Smooth muscle cell of the umbilical artery (primary cell): ENCODE data around the gene APOE. TPM values are rescaled to one million over a fixed set of nuclear protein-coding genes. Genes with fewer than 3 reads are reported as not detected.

ENCODE experiments used
- total RNA-seq: library from RNA; depleted of rRNA; stranded (reverse); fragments of >200 nt; gene quantifications from 2 replicates; pipeline ENCODE4 v1.2.3, GENCODE V29; 2014

APOE gene
- 2.3 and 8.9 TPM in 2 replicates for total RNA-seq

DNA sequence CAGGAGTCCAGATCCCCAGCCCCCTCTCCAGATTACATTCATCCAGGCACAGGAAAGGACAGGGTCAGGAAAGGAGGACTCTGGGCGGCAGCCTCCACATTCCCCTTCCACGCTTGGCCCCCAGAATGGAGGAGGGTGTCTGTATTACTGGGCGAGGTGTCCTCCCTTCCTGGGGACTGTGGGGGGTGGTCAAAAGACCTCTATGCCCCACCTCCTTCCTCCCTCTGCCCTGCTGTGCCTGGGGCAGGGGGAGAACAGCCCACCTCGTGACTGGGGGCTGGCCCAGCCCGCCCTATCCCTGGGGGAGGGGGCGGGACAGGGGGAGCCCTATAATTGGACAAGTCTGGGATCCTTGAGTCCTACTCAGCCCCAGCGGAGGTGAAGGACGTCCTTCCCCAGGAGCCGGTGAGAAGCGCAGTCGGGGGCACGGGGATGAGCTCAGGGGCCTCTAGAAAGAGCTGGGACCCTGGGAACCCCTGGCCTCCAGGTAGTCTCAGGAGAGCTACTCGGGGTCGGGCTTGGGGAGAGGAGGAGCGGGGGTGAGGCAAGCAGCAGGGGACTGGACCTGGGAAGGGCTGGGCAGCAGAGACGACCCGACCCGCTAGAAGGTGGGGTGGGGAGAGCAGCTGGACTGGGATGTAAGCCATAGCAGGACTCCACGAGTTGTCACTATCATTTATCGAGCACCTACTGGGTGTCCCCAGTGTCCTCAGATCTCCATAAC is at the start of gene APOE:
TSS of gene APOE (plus strand) at position 360 of the 724 bp plus-strand sequence. CDS start 829 bp downstream, outside the sequence.

DNA sequence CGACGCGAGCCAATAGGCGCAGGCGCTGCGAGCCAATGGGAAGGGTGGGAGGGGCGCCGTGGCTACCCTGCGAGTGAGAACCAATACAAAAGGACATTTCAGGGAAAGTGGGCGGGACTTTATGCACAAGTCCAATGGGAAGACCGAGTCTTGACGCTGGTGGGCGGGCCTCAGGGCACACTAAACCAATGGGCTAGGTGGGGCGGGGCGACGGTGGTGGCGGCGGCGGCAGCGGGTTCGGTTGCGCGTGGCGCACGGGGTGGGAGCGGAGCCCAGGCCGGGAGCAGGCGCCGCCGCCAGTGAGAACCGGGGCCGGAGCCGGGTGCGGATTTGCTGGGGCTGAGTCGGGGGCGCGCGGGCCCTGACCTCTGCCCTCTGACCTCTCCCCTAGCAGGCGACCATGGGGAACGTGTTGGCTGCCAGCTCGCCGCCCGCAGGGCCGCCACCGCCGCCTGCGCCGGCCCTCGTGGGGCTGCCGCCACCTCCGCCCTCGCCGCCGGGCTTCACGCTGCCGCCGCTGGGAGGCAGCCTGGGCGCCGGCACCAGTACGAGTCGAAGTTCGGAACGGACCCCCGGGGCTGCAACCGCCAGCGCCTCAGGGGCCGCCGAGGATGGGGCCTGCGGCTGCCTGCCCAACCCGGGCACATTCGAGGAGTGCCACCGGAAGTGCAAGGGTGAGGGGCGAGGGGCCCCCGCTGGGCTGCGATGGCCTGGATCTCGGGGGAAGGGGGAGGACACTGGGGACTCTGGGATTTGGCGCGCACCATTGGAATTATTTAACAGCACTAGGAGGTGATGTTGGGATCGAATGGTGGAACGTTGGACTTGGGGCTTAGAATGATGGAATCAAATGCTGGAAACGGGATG is 14.3 kb upstream of the APOE start, which contains the start of gene TOMM40:
TSS of gene TOMM40 (plus strand) at position 239 of the 867 bp plus-strand sequence. CDS start at position 401, 162 bp downstream.

DNA sequence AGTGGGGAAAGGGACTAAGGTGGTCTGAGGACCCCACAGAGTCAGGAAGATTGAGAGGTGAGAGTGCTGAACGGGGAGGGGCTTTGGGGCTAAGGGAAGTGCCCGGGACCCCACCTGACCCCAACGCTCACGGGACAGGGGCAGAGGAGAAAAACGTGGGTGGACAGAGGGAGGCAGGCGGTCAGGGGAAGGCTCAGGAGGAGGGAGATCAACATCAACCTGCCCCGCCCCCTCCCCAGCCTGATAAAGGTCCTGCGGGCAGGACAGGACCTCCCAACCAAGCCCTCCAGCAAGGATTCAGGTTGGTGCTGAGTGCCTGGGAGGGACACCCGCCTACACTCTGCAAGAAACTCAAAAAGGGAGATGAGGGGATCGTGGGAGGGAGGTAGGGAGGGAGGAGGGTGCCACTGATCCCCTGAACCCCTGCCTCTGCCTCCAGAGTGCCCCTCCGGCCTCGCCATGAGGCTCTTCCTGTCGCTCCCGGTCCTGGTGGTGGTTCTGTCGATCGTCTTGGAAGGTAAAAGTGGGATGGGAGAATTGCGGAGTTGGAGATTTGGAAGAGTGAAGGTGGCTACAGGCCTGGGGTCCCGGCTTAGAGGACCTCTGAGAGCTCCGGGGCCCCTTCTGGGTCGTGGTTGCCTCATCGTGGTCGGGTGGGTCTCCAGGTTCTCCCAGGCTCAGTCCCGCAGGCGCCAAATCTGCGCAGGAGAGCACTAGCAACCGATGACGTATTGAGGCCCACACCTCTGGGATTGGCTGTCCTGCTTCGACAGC is 9.0 kb downstream of the APOE start, which contains the start of gene APOC1:
TSS of gene APOC1 (plus strand) at position 176 of the 774 bp plus-strand sequence. CDS start at position 460, 284 bp downstream.

GRCh38 chr19:44942067-44942571 is 36.5 kb downstream of the APOE start, which contains the start of gene APOC4:
TSS of gene APOC4 (plus strand) at chr19:44942237. CDS start at chr19:44942278, 41 bp downstream.

DNA sequence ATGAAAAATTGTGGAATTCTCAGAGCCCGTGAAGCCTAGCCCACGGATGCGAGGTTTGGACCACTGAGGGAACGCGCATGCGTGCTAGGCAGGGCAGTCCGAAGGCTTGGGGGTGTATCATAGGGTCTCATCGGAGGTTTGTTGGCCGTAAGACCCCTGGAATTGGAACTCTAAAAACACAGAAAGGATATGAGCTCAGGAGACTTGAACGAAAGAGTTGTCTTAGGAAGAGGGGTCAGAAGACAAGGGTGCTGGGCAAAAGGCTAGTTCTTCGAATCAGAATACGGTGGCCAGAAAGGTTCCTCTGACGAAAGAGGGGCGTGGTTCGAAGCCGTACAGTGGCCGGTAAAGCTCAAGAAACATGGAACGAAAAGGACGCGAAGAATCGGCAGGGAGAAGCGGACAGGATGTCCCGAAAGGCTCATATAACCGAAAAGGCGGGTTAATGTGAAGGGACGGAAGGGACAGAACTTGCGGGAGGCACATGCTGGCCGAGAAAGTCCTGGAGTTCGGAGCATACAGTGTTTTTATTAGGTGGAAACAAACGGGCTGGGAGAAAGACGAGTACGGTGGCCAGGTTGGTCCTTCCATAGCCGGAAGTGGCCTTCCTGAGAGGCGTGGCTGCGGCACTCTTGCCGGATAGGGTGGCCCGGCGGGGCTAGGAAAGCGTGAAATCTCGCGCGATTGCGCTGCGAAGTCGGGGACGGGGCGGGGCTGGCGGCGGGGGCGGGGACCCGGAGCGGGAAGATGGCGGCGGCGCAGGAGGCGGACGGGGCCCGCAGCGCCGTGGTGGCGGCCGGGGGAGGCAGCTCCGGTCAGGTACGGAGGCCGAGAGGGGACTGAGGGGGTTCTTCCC is 49.3 kb downstream of the APOE start, which contains the start of gene CLPTM1:
TSS of gene CLPTM1 (plus strand) at position 732 of the 856 bp plus-strand sequence. CDS start at position 748, 16 bp downstream.

Other genes with a start within 250 kb of the APOE start
- 0.30 and 1.9 TPM in 2 replicates for gene CEACAM19, start 234.3 kb upstream of the APOE start, total RNA-seq
- gene CEACAM16, start 206.6 kb upstream of the APOE start, total RNA-seq = not detected in 2 replicates
- gene BCL3, start 157.1 kb upstream of the APOE start, total RNA-seq = 9.2 and 9.6 TPM in 2 replicates
- gene CBLC, start 127.9 kb upstream of the APOE start, total RNA-seq = not detected in 2 replicates
- gene BCAM, start 96.7 kb upstream of the APOE start, total RNA-seq = 9.3 and 20.2 TPM in 2 replicates
- 95.6 and 115 TPM in 2 replicates for gene NECTIN2, start 59.5 kb upstream of the APOE start, total RNA-seq
- gene TOMM40, start 14.5 kb upstream of the APOE start, total RNA-seq = 43.4 and 64.6 TPM in 2 replicates
- gene APOC1, start 8.8 kb downstream of the APOE start, total RNA-seq = 0.59 TPM in 1 of 2 replicates, not detected in the other
- gene APOC4, start 36.4 kb downstream of the APOE start, total RNA-seq = not detected in 2 replicates
- not detected in 2 replicates for gene APOC2, start 40.3 kb downstream of the APOE start, total RNA-seq
- 51.7 and 56.2 TPM in 2 replicates for gene CLPTM1, start 49.6 kb downstream of the APOE start, total RNA-seq
- gene RELB, start 95.7 kb downstream of the APOE start, total RNA-seq = 11.0 and 19.2 TPM in 2 replicates
- 16.9 and 19.1 TPM in 2 replicates for gene CLASRP, start 133.2 kb downstream of the APOE start, total RNA-seq
- 0.32 TPM in 1 of 2 replicates, not detected in the other for gene ZNF296, start 170.7 kb downstream of the APOE start, total RNA-seq
- gene GEMIN7, start 173.5 kb downstream of the APOE start, total RNA-seq = 20.9 and 25.2 TPM in 2 replicates
- gene PPP1R37, start 187.4 kb downstream of the APOE start, total RNA-seq = 25.8 and 26.7 TPM in 2 replicates